ENCODE measurements around the gene OLIG2.

- TF ChIP-seq YY1 (IDR thresholded peaks at IDR 0.05; ENCODE audit: low read depth): no peak
- TF ChIP-seq TAF1 (IDR thresholded peaks at IDR 0.05; ENCODE audit: low read depth): no peak
- TF ChIP-seq EP300 (IDR thresholded peaks at IDR 0.05; ENCODE audit: borderline replicate concordance): no peak
- TF ChIP-seq MAX (IDR thresholded peaks at IDR 0.05): no peak
- TF ChIP-seq TEAD4 (IDR thresholded peaks at IDR 0.05): no peak
- TF ChIP-seq FOXM1 (IDR thresholded peaks at IDR 0.05; ENCODE audit: borderline replicate concordance, low read depth): no peak
- TF ChIP-seq USF1 (IDR thresholded peaks at IDR 0.05): no peak
Observed at GRCh38 chr21:33063375-33063883, 37.7 kb downstream of the OLIG2 start.

Measured in Ishikawa (cell line).